HL-60/S4 (cell line): Measurements from ENCODE around the gene RTKN.
"Not testable (repeated sequence)": the region's sequence is repeated elsewhere in the genome, so short reads cannot be mapped to it uniquely, and the experiment has no call there.

Source experiments
- in situ Hi-C: fragments of 300-500 bp; cut with MboI; formaldehyde crosslinking; loops from 2 replicates; pipeline ENCODE4 v1.14.3; 2022; ENCODE audit warnings: low sequenced_read_pairs

RTKN gene, protein sequence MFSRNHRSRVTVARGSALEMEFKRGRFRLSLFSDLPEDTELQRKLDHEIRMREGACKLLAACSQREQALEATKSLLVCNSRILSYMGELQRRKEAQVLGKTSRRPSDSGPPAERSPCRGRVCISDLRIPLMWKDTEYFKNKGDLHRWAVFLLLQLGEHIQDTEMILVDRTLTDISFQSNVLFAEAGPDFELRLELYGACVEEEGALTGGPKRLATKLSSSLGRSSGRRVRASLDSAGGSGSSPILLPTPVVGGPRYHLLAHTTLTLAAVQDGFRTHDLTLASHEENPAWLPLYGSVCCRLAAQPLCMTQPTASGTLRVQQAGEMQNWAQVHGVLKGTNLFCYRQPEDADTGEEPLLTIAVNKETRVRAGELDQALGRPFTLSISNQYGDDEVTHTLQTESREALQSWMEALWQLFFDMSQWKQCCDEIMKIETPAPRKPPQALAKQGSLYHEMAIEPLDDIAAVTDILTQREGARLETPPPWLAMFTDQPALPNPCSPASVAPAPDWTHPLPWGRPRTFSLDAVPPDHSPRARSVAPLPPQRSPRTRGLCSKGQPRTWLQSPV

DNA sequence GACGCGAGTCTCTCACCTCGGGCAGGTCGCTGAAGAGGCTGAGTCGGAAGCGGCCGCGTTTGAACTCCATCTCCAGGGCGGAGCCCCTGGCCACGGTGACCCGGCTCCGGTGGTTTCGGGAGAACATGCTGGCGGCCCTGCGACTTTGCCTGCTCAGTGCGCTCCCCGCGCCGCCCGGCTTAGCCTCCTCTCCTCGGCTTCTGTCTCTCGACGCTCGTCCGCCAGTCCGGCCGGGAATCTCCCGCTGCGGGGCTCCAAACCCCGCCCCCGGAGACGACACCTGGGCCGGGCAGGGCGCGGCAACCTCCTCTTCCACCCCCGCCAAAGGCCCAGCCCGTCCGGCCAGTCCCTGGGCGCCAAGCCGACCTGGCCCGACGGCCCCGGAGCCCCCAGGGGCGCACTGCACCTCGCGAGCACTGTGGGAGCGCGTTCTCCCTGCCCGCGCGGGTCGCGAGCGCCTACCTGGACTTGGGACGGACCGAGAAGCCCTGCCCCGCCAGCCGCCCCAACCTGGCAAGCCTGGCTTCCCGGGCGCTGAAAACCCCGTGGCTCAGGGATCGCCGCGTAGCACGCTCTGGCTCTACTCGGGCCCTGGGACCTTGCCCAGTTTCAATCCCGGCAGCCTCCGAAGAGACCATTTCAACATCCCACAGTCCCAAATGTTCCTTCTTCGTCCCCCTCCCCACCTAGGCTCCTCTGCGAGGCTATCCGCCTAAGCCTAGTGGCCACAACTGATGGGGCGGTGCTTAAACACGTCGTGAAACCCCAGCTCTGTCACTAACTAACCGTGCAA lies at the start of gene RTKN:
Gene RTKN, minus strand, starts transcription at position 248 of the 793 bp plus-strand sequence. Its CDS starts 121 bp downstream, at position 127.
- in situ Hi-C loops = no loop called here

DNA sequence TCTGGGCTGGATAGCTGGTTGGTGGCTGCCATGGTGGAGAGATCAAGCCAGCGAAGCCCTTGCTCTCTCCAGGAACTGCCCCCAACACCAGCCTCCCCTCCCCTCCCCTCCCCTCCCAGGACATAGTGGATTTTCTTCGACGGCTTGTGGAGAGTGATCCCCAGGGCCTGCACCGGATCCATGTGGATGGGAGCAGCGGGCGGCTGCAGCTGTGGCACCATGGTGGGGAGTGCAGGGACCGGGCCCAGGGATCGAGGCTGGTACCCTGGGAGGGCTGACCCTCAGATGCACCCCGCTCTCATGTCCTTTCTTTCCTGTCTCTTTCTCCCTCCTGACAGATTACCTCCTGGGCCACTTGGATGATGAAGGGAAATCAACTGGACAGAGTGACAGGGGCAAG lies 48.2 kb upstream of the RTKN start:
- in situ Hi-C loops = loop anchor here (10.0 kb wide), 1 partner anchor 95 kb away; no protein-coding TSS in a partner anchor

DNA sequence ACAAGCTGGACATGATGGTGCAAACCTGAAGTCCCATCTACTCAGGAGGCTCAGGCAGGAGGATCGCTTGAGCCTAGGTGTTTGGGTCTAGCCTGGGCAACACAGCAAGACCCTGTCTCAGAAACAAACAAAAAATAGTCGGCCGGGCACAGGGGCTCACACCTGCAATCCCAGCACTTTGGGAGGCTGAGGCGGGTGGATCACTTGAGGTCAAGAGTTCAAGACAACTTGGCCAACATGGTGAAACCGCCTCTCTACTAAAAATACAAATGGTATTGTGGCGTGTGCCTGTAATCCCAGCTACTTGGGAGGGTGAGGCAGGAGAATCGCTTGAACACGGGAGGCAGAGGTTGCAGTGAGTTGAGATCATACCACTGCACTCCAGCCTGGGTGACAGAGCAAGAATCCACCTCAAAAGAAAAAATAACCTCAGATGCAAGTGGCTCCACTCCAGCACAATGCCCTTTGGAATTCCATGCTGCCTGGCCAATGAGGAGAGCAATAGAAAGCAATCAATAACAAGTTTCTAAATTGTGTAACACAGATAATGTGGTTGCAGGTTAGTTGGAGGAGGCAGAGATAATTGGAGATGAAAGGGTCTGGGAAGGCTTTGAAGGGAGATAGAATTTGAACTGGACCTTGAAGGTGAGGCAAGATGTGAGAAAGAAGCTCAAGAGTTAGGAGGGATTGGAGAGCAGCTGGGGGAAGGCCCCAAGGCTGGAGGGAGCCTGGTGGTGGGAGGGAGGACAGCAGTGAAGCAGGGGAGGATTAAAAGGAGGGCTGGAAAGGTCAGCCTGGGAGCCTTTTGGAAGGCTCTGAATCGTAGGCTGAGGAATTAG lies 47.1 kb upstream of the RTKN start:
- in situ Hi-C loops = loop anchor here (10.0 kb wide), 1 partner anchor 96 kb away; no protein-coding TSS in a partner anchor

DNA sequence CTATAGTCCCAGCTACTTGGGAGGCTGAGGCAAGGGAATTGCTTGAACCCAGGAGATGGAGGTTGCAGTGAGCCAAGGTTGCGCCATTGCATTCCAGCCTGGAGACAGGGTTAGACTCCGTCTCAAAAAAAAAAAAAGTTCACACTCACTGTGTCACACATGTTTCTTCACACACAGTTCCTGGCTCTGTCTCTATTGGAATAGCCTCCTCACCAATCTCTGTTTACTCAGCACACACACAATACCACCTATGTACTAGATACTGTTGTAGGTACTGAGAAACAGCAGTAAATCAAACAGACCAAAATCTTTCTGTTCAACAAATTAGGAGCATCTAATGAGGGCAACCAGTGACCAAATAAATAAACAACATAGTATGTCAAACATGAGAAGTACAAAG lies 44.4 kb upstream of the RTKN start:
- in situ Hi-C loops = loop anchor here (10.0 kb wide), 1 partner anchor 99 kb away; no protein-coding TSS in a partner anchor

DNA sequence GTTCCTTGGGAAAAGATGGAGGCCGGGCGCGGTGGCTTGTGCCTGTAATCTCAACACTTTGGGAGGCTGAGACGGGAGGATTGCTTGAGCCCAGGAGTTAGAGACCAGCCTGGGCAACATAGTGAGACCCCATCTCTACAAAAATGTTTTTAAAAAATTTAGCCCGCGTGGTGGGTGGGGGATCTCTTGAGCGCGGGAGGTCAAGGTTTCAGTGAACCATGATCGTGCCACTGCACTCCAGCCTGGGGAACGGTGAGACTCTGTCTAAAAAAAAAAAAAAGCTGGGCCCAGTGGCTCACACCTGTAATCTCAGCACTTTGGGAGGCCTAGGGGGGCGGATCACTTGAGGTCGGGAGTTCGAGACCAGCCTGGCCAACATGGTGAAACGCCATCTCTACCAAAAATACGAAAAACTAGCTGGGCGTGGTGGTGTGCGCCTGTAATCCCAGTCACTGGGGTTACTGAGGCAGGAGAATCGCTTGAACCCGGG lies 42.0 kb upstream of the RTKN start:
- in situ Hi-C loops = loop anchor here (10.0 kb wide), 1 partner anchor 101 kb away; no protein-coding TSS in a partner anchor

DNA sequence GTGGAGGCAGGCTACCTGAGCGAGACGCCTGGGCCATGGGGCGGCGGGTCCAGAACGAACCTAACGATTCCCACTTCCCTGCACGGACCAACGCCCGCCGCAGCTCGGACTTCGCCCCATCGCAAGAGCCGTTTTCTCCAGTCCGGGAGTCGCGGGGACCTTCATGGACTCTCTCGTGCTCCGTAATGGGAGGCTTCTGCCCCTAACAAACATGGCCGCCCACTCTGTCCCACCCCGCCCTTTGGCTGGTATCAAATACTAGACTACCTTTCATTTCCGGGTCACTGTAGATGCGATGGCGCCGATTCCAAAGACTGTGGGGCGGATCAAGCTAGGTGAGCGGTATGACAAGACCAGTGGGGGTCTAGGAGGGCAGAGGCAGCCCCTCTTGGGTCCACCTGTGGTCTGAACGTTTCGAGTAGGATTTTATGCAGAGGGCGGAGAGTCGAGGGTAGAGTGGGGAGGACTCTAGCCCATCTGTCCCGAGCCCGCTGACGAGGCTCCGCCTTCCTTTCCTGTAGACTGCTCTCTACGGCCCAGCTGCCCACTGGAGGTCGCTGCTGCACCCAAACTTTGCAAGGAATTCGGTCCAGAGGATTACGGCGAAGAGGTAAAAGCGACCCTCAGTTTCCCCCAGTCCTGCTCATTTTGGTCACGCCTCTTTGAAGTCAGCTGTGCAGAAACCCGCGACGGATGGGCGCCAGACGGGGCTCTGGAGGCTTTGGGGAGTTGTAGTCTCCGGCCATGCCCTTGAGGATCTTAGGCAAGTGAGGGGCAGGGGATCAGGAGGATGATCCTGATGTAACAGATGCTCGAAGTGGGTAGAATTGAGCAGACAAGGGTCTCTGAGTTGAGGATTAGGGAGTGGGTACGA lies 41.3 kb upstream of the RTKN start, which contains the start of the genes CCDC142 and TTC31:
Gene CCDC142, minus strand, starts transcription at position 198 of the 874 bp plus-strand sequence. Its CDS starts 161 bp downstream, at position 37.
Gene TTC31, plus strand, starts transcription at position 281 of the 874 bp plus-strand sequence. Its CDS starts 15 bp downstream, at position 296.
- in situ Hi-C loops = loop anchor here (10.0 kb wide), 1 partner anchor 102 kb away; no protein-coding TSS in a partner anchor

DNA sequence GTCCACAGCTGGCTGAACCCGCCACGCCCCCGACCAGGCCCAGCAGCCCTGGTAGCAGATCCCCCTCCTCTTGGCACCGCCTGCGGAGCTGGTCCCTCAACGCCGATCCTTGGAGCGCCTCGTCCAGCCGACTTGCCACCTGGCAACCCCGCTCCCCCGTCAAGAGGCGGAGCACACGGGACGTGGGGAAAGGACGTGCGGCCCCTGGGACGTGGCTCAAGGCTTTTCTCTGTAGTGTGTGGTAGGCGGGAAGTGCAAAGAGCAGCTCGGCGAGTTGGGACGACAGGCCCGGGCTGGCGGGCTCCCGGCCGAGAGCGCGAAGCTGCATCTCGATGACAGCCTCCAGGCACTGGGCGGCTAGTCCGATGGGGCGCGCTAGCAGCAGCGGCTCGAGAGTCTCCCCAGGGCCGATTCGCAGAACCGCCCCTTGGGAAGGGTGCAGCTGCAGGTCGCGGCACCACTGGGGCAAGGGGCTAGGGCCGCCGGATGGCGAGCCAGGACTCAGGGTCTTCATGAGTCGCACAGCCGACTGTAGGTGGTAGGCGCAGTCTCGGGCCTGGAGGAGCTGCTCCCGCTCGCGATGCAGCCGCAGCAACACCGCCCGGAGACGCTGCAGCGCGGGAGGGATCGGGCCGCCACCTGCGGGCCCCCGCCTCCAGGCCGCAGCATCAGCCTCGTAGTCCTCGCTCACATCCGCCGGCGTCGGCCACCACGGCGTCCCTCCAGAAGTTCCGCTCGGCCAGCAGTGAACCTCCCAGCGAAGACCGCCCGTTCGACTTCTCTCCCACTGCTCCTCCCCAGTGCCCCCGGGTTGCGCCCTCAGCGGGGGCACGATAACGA lies 40.4 kb upstream of the RTKN start:
- in situ Hi-C loops = loop anchor here (10.0 kb wide), 1 partner anchor 103 kb away; no protein-coding TSS in a partner anchor

DNA sequence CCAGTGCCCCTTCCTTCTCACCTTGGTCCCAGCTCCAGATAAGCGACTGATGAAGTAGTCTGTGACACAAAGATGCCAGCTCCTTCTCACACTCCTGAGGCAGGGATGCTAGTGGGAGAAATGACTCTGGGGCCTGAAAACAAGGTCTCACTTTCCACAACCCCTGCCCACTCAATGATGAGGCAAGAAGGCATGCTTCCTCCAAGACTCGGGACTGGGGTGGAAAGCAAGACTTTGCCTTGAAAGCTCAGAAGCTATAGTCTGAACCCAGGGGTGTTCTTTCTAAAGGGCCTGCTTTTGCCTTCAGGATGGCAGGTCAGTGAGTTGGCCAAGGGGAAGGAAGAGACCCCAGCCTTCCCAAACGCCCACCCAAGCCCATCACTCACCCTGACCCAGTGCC lies 39.7 kb upstream of the RTKN start:
- in situ Hi-C loops = loop anchor here (10.0 kb wide), 1 partner anchor 103 kb away; no protein-coding TSS in a partner anchor

DNA sequence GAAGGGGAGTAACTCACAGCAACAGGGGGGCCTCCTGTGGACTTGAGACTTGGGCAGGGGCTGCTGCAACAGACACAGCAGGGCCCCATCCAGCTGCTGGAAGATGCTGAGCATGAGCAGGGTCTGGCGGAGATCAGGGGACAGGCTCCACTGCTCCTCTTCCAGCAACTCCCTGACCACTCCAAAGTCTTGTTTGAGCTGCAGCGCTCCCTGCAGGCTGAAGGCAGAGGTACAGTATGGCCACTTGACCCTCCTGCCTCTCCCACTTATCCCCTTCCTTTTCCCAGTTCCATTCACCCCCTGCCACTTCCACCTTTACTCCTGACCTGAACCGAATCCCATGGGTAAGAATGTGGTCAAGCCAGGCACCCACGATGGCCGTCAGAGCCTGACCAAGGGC lies 33.2 kb upstream of the RTKN start:
- in situ Hi-C loops = no loop called here

DNA sequence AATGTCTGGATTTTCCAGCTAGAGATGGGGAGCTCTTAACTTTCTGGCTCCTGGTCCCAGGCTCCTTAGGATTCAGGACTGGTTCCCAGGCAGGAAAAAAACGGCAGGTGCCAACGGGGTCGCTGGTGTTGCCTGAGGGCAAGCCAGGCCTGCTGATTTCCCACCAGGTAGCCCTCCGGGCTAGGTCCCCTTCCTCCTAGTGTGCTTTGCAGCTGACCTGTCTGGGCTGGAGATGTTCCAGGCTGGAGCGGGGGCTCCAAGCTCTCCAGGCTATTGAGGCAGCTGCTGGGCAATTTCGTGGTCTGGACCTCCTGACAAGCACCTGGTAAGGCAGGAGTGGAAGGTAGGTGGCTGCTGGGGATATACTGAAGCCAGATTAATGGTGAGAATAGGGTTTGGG lies 32.7 kb upstream of the RTKN start:
- in situ Hi-C loops = no loop called here

DNA sequence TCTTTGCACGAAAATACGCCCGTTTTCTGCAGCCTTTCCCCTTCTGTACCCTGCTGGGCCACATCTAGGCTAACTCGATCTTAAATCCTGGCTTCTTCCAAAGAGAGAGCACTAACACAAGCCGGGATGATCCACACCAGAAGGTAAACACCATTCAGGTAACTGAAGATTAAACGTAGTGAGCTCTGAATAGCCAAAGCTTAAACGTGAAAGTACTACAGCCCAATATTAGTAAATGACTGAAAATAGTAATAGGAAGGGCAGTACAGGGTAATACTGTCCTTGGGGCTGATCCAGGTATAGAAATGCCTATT lies 31.2 kb upstream of the RTKN start:
- in situ Hi-C loops = no loop called here

DNA sequence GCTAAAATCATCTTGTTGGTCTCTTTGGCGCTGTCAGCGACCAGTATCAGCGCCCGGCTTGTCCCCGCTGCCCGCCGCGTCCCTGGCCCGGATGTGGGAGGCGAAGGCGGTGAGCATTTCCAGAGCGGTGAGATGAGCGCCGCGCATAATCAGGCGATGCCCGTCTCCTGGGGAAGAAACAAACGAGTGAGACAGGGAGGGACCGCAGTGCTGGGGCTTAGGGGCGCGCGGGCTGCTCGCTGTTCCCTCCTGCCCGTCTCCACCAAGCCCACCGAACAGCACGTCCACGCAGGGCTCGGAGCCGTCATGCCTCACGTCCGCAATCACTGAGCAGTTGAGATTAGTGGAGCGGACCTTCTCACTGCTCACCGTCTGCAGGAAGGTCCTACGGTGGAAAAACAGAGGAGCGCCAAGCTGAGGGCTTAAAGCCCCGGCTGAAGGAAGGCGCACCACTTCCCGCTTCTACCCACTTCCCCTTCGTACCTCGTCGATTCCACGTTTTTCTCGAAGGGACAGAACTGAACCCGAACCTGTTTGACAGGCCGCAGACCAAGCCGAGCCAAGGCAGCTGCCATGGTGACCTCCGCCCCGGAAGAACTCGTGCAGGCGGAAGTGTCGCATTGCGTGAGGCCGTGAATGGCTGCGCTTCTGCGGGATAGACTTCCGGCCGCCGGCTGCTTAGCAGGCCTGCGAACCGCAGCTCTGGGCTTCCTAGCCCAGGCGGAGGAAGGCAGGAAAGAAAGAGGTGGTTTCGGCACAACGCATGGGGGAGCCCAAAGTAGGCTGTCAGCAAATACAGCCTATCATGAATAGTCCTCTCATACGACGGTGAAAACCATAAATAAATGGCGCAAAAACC lies 30.6 kb upstream of the RTKN start, which contains the start of gene MRPL53:
Gene MRPL53, minus strand, starts transcription at position 595 of the 859 bp plus-strand sequence. Its CDS starts 20 bp downstream, at position 575.
- in situ Hi-C loops = no loop called here

DNA sequence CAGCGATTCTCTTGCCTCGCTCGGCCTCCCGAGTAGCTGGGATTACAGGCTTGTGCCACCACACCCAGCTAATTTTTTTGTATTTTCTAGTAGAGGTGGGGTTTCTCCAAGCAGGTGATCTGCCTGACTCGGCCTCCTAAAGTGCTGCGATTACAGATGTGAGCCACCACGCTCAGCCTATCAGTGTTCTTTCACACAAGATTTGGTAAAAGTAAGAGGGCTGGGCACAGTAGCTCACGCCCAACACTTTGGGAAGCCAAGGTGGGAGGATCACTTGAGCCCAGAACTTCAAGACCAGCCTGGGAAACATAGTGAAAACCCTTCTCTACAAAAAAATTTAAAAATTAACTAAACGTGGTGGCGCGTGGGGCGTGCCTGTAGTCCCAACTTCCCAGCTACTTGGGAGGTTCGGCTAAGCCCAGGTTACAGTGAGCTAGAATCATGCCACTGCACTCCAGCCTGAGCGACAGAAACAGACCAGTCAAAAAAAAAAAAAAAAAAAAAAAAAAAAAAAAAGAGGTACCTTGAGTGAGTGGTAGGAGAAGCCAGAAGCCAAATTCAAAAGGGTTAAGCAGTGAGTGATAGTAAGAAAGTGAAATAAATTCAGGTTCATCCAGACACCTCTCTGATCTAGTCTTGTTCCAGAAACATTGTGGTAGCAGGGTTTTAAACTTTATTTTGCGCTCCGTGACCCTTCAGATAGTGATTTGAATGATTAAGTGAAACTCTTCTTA lies 29.8 kb upstream of the RTKN start:
- in situ Hi-C loops = no loop called here

DNA sequence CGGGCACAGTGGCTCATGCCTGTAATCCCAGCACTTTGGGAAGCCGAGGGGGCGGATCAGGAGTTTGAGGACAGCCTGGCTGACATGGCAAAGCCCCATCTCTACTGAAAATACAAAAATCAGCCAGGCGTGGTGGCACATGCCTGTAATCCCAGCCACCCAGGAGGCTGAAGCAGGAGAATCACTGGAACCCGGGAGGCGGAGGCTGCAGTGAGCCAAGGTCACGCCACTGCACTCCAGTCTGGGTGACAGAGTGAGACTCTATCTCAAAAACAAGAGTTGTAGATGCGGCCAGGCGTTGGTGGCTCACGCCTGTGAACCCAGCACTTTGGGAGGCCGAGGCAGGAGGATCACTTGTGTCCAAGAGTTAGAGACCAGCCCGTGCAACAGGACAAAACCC lies 29.0 kb upstream of the RTKN start:
- in situ Hi-C loops = not testable (repeated sequence)

DNA sequence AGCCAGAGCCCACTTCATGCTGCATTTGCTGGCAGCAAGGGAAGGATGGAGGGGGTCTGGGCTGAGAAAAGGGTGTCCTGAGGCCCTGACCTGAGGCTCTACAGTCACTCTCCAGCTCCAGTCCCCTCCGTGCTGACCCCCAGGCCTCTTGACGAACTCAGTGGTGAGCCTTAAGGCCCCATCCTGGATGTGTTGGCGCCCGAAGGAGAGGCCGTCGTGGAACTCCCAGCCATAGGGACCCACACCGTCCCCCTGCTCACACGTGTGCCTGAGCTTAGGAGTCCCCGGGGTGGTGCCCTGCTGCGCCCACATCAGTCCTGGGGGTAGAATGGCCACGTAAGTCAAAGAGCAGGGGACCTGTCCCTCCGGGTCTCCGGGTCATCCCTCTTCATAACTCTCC lies 22.7 kb upstream of the RTKN start:
- in situ Hi-C loops = no loop called here

DNA sequence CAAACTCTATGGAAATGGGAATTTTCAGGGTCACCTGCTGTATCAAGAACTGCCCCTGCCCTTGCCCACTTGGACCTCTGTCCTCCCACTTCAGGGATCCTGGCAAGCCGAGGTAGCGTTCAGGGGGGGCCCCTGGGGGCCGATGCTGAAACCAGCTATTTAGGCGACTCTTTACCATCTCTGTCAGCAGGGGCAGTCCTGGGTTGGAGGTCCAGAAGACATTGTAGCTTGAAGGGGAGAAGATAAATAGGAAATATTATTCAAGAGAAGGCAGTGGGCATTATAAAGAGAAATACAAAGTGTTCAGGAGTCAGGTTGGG lies 21.0 kb upstream of the RTKN start:
- in situ Hi-C loops = no loop called here
